Measurements from ENCODE around the gene BACE1. TPM values are rescaled to one million over a fixed set of nuclear protein-coding genes. Genes with fewer than 3 reads are reported as not detected.

Gene BACE1
- total and polyA plus RNA-seq, 2 experiments from 2014 or later, result 15.0 to 40.5 TPM

DNA sequence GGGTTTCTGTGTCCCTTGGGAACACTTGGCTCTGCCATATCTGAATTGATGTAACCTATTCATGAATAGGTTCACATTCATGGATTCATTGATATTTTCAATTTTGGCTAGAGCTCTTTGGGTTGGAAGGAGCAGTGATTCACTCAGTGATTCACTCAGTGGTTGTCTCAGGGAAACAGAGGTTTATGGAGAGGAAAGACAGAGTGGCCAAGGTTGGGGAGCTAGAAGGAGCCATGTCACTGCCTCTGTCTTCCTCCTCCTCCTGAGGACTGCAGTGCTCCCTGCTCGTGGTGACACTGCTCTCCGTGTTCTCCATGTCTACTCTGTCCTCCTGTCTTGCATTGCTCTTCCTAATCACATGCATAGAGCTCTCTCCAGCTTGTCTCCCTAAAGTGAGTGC is 29.0 kb upstream of the BACE1 start:
- Histone ChIP-seq H3K4me1 (ENCODE audit: insufficient read depth) (peaks cover 5% of the 10 kb centered on the region; the same call in 1 of the 2 replicates), H4K20me1 (ENCODE audit: insufficient read depth) (no peaks in the 10 kb centered on the region), H3K79me2 (ENCODE audit: insufficient read depth) (peaks cover 38% of the 10 kb centered on the region), H3K4me2 (ENCODE audit: unreplicated experiment) (no peak overlapping the region), H3K27ac (no peak overlapping the region), H3F3A (ENCODE audit: insufficient read depth) (peaks cover 12% of the 10 kb centered on the region), H3K36me3 (ENCODE audit: low read depth) (peaks cover 26% of the 10 kb centered on the region; the same call in 1 of the 2 replicates), H3K9ac (no peak overlapping the region), H3K4me3 (no peak overlapping the region), H3K9me2 (ENCODE audit: insufficient read depth) (no peaks in the 10 kb centered on the region), H3K27me3 (replicated peaks; ENCODE audit: insufficient read depth) (no peaks in the 10 kb centered on the region), H3K9me3 (ENCODE audit: low read depth) (no peaks in the 10 kb centered on the region), H2AFZ (no peak overlapping the region)
- 90% methylated on average over 2 of the region's 2 CpGs for WGBS, 2 experiments (ENCODE audit: low coverage in 1 of 2, low lambda C conversion rate in 2 of 2, missing lambda C conversion rate in 2 of 2)
- no peak for TF ChIP-seq EZH2phosphoT487 (IDR thresholded peaks at IDR 0.05; ENCODE audit: insufficient read depth, low read depth)
- TF ChIP-seq EZH2 (IDR thresholded peaks at IDR 0.05; ENCODE audit: insufficient read depth, poor library complexity, severe bottlenecking), result no peak
- in situ Hi-C loops (cut with MboI), result no loop called here
- peak; percentile 72 for DNase-seq

DNA sequence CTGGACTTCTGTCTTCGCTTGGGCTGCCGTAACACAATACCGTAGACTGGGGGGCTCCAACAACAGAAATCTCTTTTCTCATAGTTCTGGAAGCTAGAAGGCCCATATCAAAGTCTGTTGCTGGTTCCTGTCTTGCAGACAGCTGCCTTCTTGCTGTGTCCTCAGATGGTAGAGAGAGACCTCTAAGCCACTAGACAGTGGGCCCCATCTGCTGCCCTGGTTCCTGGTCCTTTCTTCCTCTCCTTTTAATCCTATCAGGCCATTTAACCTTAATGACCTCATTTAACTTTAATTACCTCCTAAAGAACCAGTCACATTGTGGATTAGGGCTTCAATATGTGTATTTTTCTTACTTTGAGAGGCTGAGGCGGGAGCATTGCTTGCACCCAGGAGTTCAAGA is 21.0 kb upstream of the BACE1 start:
- in situ Hi-C loops (cut with MboI), result no loop called here
- no peak for DNase-seq
- Histone ChIP-seq H3K9me3 (ENCODE audit: low read depth) (no peaks in the 10 kb centered on the region), H4K20me1 (ENCODE audit: insufficient read depth) (no peaks in the 10 kb centered on the region), H3K4me3 (no peak overlapping the region), H3K9me2 (ENCODE audit: insufficient read depth) (no peaks in the 10 kb centered on the region), H3K27ac (no peak overlapping the region), H2AFZ (no peak overlapping the region), H3K79me2 (ENCODE audit: insufficient read depth) (peaks cover 44% of the 10 kb centered on the region), H3K9ac (no peak overlapping the region), H3K27me3 (replicated peaks; ENCODE audit: insufficient read depth) (no peaks in the 10 kb centered on the region), H3F3A (ENCODE audit: insufficient read depth) (no peaks in the 10 kb centered on the region), H3K36me3 (ENCODE audit: low read depth) (peaks cover 20% of the 10 kb centered on the region; the same call in 1 of the 2 replicates), H3K4me1 (ENCODE audit: insufficient read depth) (no peaks in the 10 kb centered on the region), H3K4me2 (ENCODE audit: unreplicated experiment) (no peak overlapping the region)
- TF ChIP-seq EZH2 (IDR thresholded peaks at IDR 0.05; ENCODE audit: insufficient read depth, poor library complexity, severe bottlenecking) (no peak), EZH2phosphoT487 (IDR thresholded peaks at IDR 0.05; ENCODE audit: insufficient read depth, low read depth) (no peak)
- 98 to 100% methylated on average over 4 of the region's 4 CpGs for WGBS, 2 experiments (ENCODE audit: low coverage in 1 of 2, low lambda C conversion rate in 2 of 2, missing lambda C conversion rate in 2 of 2)

DNA sequence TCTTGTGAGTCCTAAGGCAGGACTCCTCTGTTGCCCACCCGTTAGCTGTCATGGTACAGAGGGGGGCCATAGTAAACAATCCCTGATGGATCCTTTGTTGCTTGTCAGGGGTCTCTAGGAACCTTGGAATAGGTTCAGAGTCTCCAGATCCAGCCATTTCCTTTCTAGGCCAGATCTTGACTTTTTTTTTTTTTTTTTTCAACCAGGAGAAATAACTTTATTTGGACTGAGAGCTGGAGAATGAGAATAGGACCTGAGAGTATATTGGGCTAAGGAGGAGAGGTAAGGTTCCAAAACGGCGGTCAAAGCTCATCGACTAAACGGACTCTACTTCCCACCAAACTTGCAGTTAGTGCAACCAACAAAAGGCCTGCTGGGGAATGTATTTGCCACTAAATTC is 19.3 kb upstream of the BACE1 start:
- Histone ChIP-seq H2AFZ (no peak overlapping the region), H3K9me3 (ENCODE audit: low read depth) (no peaks in the 10 kb centered on the region), H3K27ac (no peak overlapping the region), H3K4me1 (ENCODE audit: insufficient read depth) (0 out of 2 replicates have a peak, but pooled peaks cover 2% of the 10 kb centered on the region), H3F3A (ENCODE audit: insufficient read depth) (no peaks in the 10 kb centered on the region), H3K36me3 (ENCODE audit: low read depth) (peaks cover 13% of the 10 kb centered on the region; the same call in 1 of the 2 replicates), H3K4me2 (ENCODE audit: unreplicated experiment) (no peak overlapping the region), H3K9ac (no peak overlapping the region), H3K27me3 (replicated peaks; ENCODE audit: insufficient read depth) (no peaks in the 10 kb centered on the region), H3K79me2 (ENCODE audit: insufficient read depth) (peaks cover 52% of the 10 kb centered on the region), H3K4me3 (no peak overlapping the region), H4K20me1 (ENCODE audit: insufficient read depth) (no peaks in the 10 kb centered on the region), H3K9me2 (ENCODE audit: insufficient read depth) (no peaks in the 10 kb centered on the region)
- TF ChIP-seq EZH2 (IDR thresholded peaks at IDR 0.05; ENCODE audit: insufficient read depth, poor library complexity, severe bottlenecking) (no peak), EZH2phosphoT487 (IDR thresholded peaks at IDR 0.05; ENCODE audit: insufficient read depth, low read depth) (no peak)
- 95 to 98% methylated on average over 5 of the region's 5 CpGs for whole genome bisulfite sequencing, 2 experiments (ENCODE audit: low coverage in 1 of 2, low lambda C conversion rate in 2 of 2, missing lambda C conversion rate in 2 of 2)
- no peak for DNase-seq
- in situ Hi-C loops (cut with MboI), result no loop called here

DNA sequence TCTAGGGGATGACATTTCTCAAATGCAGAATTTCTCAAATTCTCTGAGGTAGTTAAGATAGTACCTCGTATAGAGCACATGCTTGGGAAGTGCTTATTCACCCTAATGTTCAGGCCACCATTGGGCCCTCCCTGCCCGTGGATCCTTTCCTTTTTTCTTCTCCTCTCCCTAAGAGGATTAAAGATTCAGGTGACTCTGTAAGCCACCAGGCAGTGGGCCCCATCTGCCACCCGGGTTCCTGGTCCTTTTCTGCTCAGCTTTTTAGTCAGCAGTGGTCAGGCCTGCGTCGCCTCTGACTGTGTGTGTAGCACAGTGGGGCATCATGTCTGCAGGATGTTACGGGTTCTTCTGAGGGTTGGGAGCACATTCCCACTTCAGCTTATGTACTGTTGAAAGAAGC is 18.8 kb upstream of the BACE1 start:
- no peak overlapping the region for H3K4me2 ChIP-seq (ENCODE audit: unreplicated experiment)
- in situ Hi-C loops (cut with MboI), result no loop called here
- peaks cover 57% of the 10 kb centered on the region for H3K79me2 ChIP-seq (ENCODE audit: insufficient read depth)
- H3K27me3 ChIP-seq (replicated peaks; ENCODE audit: insufficient read depth), result no peaks in the 10 kb centered on the region
- H3K9me2 ChIP-seq (ENCODE audit: insufficient read depth), result no peaks in the 10 kb centered on the region
- no peak overlapping the region for H3K27ac ChIP-seq
- DNase-seq, result no peak
- H3K9me3 ChIP-seq (ENCODE audit: low read depth), result no peaks in the 10 kb centered on the region
- no peaks in the 10 kb centered on the region for H3F3A ChIP-seq (ENCODE audit: insufficient read depth)
- H3K36me3 ChIP-seq (ENCODE audit: low read depth), result peaks cover 8% of the 10 kb centered on the region; the same call in 1 of the 2 replicates
- TF ChIP-seq EZH2 (IDR thresholded peaks at IDR 0.05; ENCODE audit: insufficient read depth, poor library complexity, severe bottlenecking), result no peak
- TF ChIP-seq EZH2phosphoT487 (IDR thresholded peaks at IDR 0.05; ENCODE audit: insufficient read depth, low read depth), result no peak
- no peak overlapping the region for H2AFZ ChIP-seq
- 0 out of 2 replicates have a peak, but pooled peaks cover 5% of the 10 kb centered on the region for H3K4me1 ChIP-seq (ENCODE audit: insufficient read depth)
- no peak overlapping the region for H3K4me3 ChIP-seq
- no peak overlapping the region for H3K9ac ChIP-seq
- WGBS, 2 experiments (ENCODE audit: low coverage in 1 of 2, low lambda C conversion rate in 2 of 2, missing lambda C conversion rate in 2 of 2), result 90 to 93% methylated on average over 6 of the region's 6 CpGs
- H4K20me1 ChIP-seq (ENCODE audit: insufficient read depth), result no peaks in the 10 kb centered on the region
